ENCODE results near the gene GTF3C4. TPM values are rescaled to one million over a fixed set of nuclear protein-coding genes. Genes with fewer than 3 reads are reported as not detected.
"Not testable (repeated sequence)": the region's sequence is repeated elsewhere in the genome, so short reads cannot be mapped to it uniquely, and the experiment has no call there.

The GTF3C4 gene
- polyA plus RNA-seq, 4 donors: 24.2 to 26.4 (median 24.9) TPM

DNA sequence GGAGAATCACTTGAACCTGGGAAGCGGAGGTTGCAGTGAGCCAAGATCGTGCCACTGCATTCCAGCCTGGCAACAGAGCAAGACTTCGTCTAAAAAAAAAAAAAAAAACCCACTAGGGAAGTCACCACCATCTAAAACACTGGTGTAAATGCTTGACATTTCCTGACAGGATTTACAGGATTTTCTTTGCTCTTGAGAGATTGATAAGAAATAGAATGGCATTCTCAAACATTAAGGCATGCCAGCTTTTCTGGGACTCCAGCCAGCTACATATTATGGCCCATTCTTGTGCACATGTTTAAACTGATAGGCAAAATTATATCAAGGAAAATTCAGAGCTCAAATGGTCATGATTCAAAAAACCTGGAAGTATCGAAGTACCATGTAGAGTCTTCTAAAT is 28.7 kb downstream of the GTF3C4 start:
- no peak for DNase-seq (ENCODE audit: low read depth in 4 of 4, low spot score in 2 of 4)

- DNase-seq (ENCODE audit: low read depth in 4 of 4, low spot score in 2 of 4): peak in 1 of 4 donors; percentile 20
Observed at GRCh38 chr9:132699956-132700355, 29.7 kb downstream of the GTF3C4 start.

- no peak for DNase-seq (ENCODE audit: low read depth in 4 of 4, low spot score in 2 of 4)
Observed at GRCh38 chr9:132702254-132702653, 32.0 kb downstream of the GTF3C4 start.

DNA sequence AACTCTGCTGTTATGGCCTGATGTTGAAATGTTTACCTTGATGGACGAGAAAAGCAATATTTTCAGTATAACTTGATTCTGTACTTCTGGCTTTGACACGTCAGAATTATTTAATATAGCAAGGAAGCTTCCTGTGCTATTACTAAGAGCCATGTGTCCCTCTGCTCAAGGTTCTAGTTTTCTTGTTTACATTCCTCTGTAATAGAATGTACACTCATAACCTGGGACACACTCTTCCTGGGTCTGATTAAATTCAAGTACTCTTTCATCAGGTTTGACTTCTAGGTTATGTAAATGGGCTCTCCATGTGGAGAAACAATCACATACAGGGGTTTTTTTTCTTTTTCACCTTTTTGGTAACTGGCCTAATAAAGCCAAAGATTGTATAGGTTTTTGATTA is 33.1 kb downstream of the GTF3C4 start:
- no peak for DNase-seq (ENCODE audit: low read depth in 4 of 4, low spot score in 2 of 4)

- DNase-seq (ENCODE audit: low read depth in 4 of 4, low spot score in 2 of 4): no peak
Observed at GRCh38 chr9:132708239-132708638, 38.0 kb downstream of the GTF3C4 start.

DNA sequence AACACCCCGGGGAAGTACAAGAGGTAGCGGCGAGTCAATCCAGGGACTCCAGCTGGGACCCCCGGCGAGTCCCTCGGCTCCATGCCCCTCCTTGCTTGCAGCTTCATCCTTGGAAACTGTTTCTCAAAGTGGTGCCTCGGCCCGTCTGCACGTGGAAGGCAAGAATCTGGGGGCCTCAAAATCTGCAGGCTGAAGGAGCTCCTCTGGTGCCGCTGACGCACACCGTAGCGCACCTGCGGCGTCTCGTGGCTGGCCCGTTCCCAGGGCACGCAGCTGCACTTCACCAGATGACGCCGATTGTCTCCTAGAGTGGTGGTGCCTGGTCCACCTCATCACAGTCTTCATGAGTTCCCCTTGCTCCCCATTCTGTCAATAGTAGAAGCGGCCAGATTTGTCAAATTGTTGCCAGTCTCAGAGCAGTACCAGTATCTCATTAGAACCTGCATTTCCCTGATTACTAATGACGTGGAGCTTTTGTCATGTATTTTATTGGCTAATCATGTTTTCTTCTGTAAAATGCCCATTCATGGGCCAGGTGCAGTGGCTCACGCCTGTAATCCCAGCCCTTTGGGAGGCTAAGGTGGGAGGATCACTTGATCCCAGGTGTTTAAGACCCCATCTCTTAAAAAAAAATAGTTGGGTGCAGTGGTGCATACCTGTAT is 38.6 kb downstream of the GTF3C4 start:
- no peak for DNase-seq (ENCODE audit: low read depth in 4 of 4, low spot score in 2 of 4)

DNA sequence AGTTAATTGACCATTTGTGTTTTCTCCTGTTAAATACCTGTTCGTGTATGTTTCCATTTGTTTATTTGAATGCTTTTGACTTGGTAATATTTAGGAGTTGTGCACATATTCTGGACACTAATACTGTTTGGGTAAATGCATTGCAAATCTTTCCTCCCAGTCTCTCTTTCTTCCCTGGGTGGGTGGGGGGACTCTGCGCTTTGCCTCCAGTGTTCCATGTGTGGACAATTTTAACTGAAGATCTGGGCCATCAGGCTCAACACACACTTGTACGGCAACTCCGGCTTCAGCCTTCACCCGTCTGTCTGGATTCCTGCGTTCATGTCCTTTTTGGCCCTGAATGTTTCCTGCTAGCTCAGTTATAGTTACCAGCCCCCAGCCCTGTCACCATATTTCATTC is 40.1 kb downstream of the GTF3C4 start:
- DNase-seq (ENCODE audit: low read depth in 4 of 4, low spot score in 2 of 4): no peak

GRCh38 chr9:132711152-132711551 is 40.9 kb downstream of the GTF3C4 start:
- not testable (repeated sequence) for DNase-seq (ENCODE audit: low read depth in 4 of 4, low spot score in 2 of 4)

DNA sequence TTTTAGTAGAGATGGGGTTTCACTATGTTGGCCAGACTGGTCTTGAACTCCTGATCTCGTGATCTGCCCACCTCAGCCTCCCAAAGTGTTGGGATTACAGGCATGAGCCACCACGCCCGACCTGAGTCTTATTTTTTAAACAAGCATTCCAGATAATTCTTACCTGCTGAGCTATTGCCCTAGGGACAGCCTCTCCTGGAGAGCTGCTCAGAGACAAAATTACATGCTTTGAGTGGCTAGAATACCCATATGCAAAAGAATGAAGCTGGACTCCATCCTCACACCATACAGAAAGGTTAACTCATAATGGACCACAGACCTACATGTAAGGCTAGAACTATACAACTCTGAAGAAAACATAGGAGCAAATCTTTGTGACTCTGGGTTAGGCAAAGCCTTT is 41.6 kb downstream of the GTF3C4 start:
- DNase-seq (ENCODE audit: low read depth in 4 of 4, low spot score in 2 of 4): no peak

DNA sequence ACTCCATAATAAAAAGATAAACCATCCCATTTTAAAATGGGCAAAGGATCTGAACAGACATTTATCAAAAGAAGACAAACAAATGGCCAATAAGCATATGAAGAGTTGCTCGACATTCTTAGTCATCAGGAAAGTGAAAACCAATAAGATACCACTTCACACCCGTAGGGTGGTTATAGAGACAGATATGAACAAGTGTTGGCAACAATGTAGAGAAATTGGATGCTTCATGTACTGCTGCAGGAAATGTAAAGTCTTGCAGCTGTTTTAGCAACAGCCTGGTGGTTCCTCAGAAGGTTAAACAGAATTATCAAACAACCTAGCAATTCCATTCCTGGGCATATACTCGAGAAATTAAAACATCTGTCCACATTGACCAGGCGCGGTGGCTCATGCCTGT is 42.5 kb downstream of the GTF3C4 start:
- no peak for DNase-seq (ENCODE audit: low read depth in 4 of 4, low spot score in 2 of 4)

- no peak for DNase-seq (ENCODE audit: low read depth in 4 of 4, low spot score in 2 of 4)
Observed at GRCh38 chr9:132716007-132716406, 45.7 kb downstream of the GTF3C4 start.

DNA sequence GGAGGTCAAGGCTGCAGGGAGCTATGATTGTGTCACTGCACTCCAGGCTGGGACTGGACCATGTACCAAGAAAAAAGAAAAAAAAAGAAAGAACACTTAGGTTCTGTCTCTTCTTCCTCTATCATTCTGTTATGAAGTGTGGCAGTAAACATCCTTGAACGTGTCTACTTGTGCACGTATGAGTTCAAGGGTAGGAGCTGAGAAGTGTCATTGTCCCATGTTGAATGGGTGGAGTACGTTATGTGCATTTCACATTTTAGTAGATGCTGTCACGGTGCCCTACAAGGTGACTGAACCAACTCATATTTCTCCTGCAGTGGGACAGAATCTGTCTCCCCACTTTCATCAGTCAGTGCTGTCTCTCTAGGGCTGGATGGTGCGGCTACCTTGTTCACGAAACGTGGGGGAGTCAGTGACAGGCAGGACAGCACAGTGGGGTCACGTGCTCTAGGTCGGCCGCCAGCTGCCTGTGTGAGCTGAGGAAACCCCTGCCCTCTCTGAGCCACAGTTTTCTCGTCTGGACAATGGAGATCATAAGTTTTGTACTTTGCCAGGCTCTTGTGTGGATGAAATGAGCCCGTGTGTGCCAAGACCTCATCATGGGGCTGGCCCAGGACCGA is 47.2 kb downstream of the GTF3C4 start:
- DNase-seq (ENCODE audit: low read depth in 4 of 4, low spot score in 2 of 4): no peak

DNA sequence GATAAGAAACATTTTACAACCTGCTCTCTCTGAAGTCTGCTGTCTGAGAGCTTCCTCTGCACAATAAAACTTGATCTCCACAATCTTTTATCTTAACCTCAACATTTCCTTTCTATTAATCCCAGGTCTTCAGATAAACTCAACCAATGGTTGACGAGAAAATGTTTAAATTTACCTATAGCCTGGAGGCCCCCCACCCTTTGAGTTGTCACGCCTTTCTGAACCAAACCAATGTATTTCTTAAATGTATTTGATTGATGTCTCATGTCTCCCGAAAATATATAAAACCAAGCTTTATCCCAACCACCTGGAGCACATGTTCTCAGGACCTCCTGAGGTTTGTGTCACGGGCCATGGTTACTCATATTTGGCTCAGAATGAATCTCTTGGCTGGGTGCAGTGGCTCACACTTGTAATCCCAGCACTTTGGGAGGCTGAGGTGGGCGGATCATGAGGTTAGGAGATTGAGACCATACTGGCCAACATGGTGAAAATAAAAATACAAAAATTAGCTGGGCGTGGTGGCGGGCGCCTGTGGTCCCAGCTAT is 48.2 kb downstream of the GTF3C4 start:
- not testable (repeated sequence) for DNase-seq (ENCODE audit: low read depth in 4 of 4, low spot score in 2 of 4)

DNA sequence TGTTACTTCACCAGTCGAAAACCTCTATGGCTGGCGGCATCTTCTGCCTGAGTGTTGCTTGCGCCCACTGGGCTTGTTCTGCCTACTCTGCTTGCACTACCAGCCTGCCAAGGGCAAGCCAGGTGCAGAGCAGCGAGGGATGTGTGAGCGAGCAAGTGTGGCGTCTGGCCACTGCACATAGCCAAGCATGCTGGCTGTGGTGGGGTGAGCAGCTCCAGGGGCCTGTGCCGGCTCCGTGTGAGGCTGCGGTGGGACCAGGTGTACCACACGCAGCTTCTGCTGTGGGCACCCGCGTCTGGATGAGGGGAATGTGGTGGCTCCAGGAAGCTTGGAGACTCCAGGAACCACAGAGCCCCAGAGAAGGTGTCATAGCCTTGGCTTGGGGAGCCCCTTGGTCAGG is 51.4 kb downstream of the GTF3C4 start:
- DNase-seq (ENCODE audit: low read depth in 4 of 4, low spot score in 2 of 4): no peak

GRCh38 chr9:132722564-132723065 is 52.4 kb downstream of the GTF3C4 start:
- no peak for DNase-seq (ENCODE audit: low read depth in 4 of 4, low spot score in 2 of 4)

- no peak for DNase-seq (ENCODE audit: low read depth in 4 of 4, low spot score in 2 of 4)
Observed at GRCh38 chr9:132723809-132724208, 53.5 kb downstream of the GTF3C4 start.

- DNase-seq (ENCODE audit: low read depth in 4 of 4, low spot score in 2 of 4): no peak
Observed at GRCh38 chr9:132725306-132725705, 55.0 kb downstream of the GTF3C4 start.

GRCh38 chr9:132726576-132727130 is 56.4 kb downstream of the GTF3C4 start:
- DNase-seq (ENCODE audit: low read depth in 4 of 4, low spot score in 2 of 4): no peak

DNA sequence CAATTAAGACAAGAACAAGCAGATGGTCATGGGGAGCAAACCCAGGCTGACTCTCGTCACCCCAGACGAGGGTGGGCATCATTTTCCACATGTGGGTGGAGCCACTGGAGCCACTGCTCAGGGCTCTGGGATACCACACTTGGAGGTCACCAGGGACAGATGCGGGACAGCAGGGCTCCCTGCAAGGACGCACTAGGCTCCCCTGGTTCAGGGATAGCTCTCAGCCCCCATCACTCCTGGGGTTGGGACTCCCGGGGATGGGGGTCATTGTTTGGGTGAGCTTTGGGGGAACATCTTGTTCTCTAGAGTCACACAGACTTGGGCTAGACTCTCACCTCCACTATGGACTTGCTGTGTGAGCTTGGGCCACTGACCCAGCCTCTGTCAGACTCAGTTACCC is 57.8 kb downstream of the GTF3C4 start:
- DNase-seq (ENCODE audit: low read depth in 4 of 4, low spot score in 2 of 4): no peak

DNA sequence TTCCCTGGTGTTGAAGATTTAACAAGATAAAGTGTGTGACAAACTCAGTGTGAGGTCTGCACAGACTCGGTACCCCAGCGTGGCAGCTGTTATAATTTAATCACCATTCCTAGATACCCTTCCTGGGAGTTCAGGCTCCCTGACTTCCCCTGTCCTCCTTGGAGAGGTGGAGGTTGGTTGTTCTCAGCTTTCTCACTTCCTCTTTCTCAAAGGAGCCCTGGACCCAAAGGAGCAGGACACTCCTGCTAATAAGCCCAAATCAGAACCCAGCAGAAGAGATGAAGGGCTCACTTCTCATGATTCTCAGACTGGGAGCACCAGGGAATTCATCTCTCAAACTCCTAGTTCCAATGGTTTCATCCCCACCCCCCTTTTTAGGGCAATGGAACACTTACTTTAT is 58.2 kb downstream of the GTF3C4 start:
- no peak for DNase-seq (ENCODE audit: low read depth in 4 of 4, low spot score in 2 of 4)

- no peak for DNase-seq (ENCODE audit: low read depth in 4 of 4, low spot score in 2 of 4)
Observed at GRCh38 chr9:132729235-132729890, 59.1 kb downstream of the GTF3C4 start.
